OCI-LY1 (cell line): ENCODE measurements around the gene ADNP.

Experiments used
- CTCF ChIP-seq: fragments of 200-600 bp; sonication (generic), shearing (Covaris generic); IDR thresholded peaks from 2 replicates; pipeline ENCODE4 v1.5.1; 2017; ENCODE audit warnings: mild to moderate bottlenecking, antibody characterized with exemption, low read length, moderate library complexity, mixed read lengths
- EZH2 ChIP-seq: fragments of 200-600 bp; sonication (generic), shearing (Covaris generic); IDR thresholded peaks from 2 replicates; pipeline ENCODE4 v1.8.0; 2017; ENCODE audit warnings: borderline replicate concordance, mixed run types, mild to moderate bottlenecking, antibody characterized with exemption, low read length, moderate library complexity, mixed read lengths

GRCh38 chr20:50859161-50859560 lies 72.1 kb downstream of the ADNP start:
- no peak for TF ChIP-seq CTCF
- no peak for TF ChIP-seq EZH2
